HCT116 (cell line): ENCODE results near the gene TADA2B. TPM values are rescaled to one million over a fixed set of nuclear protein-coding genes. Genes with fewer than 3 reads are reported as not detected.

Experiments used
- ATAC-seq: fragments of 200-7000 bp; cut with Tn5 transposase; 2 replicates; pipeline ENCODE4 v1.9.1; 2020; ENCODE audit warnings: mild to moderate bottlenecking, moderate library complexity
- BruUV-seq: library from RNA; stranded (reverse); fragments of 400-500 nt; replicated peaks from 2 replicates; lab custom pipeline; 2021; lab: Mats Ljungman, UMichigan
- CTCF ChIA-PET: fragments of 300-600 bp; sonication (Branson Sonifier 250); formaldehyde crosslinking; loops from one replicate; lab custom pipeline; 2021; ENCODE audit warnings: antibody characterized with exemption; lab: Charles Lee
- POLR2A ChIA-PET: fragments of 300-600, 350-600 bp; sonication (Branson Sonifier 250); formaldehyde crosslinking; loops from one replicate; lab custom pipeline; 2021; ENCODE audit warnings: antibody characterized with exemption; lab: Charles Lee
- RAD21 ChIA-PET, 2 experiments: fragments of 300-600 bp; sonication (Branson Sonifier 250); formaldehyde crosslinking; loops; one replicate each; lab custom pipeline; 2023; ENCODE audit warnings: low total read pairs in 2 of 2; ENCODE audit not compliant: uncharacterized antibody in 2 of 2, unreplicated experiment in 2 of 2, low non-redundant PET in 1 of 2; lab: Charles Lee
- DNase-seq: peaks from one replicate; pipeline ENCODE4 v3.0.0-alpha.2; 2010; ENCODE audit warnings: low read depth, low spot score
- H2AFZ ChIP-seq: fragments of 200-600 bp; shearing (Covaris generic), sonication (generic); 2 replicates; pipeline ENCODE4 v1.6.1; 2017; ENCODE audit warnings: low read depth, mixed run types, mixed read lengths, antibody characterized with exemption, low read length; ENCODE audit not compliant: poor library complexity, severe bottlenecking
- H3K27ac ChIP-seq: 2 replicates; pipeline ENCODE4 v1.5.1; 2012; ENCODE audit warnings: low read depth, low read length
- H3K27me3 ChIP-seq: fragments of 200-600 bp; sonication (generic); 2 replicates; pipeline ENCODE4 v1.6.1; 2016; ENCODE audit warnings: mixed run types, low read length, mixed read lengths; ENCODE audit not compliant: insufficient read depth
- H3K36me3 ChIP-seq, 2 experiments: fragments of 200-500 bp in 1 of 2; fragments of 200-600 bp in 1 of 2; sonication (Bioruptor generic) in 1 of 2; sonication (generic) in 1 of 2; 2 replicates each; pipeline versions ENCODE4 v1.5.1 to v1.6.1; 2014 to 2016; ENCODE audit warnings: low read length in 2 of 2, inconsistent platforms in 1 of 2, mixed read lengths in 1 of 2, mixed run types in 1 of 2; ENCODE audit not compliant: insufficient read depth in 2 of 2, control insufficient read depth in 1 of 2
- H3K4me1 ChIP-seq, 2 experiments: fragments of 200-600 bp in 1 of 2; sonication (generic) in 1 of 2; 2 replicates each; pipeline versions ENCODE4 v1.5.1 to v1.6.1; 2012 to 2017; ENCODE audit warnings: low read length in 2 of 2, inconsistent platforms in 1 of 2, mild to moderate bottlenecking in 1 of 2, mixed read lengths in 1 of 2, mixed run types in 1 of 2, moderate library complexity in 1 of 2; ENCODE audit not compliant: insufficient read depth in 2 of 2, control insufficient read depth in 1 of 2
- H3K4me2 ChIP-seq: fragments of 200-600 bp; sonication (generic); 2 replicates; pipeline ENCODE4 v1.6.1; 2017; ENCODE audit warnings: mixed run types, low read length, mixed read lengths
- H3K4me3 ChIP-seq, 2 experiments: fragments of 200-600 bp in 1 of 2; sonication (generic) in 1 of 2; replicated peaks in 1 of 2; 2 replicates each; pipeline ENCODE4 v1.5.1; 2011 to 2016; ENCODE audit warnings: low read length in 2 of 2, control low read depth in 1 of 2, low read depth in 1 of 2, mild to moderate bottlenecking in 1 of 2, mixed read lengths in 1 of 2, mixed run types in 1 of 2
- H3K79me2 ChIP-seq: fragments of 200-600 bp; sonication (generic); 2 replicates; pipeline ENCODE4 v1.6.1; 2017; ENCODE audit warnings: mild to moderate bottlenecking, mixed run types, low read length, moderate library complexity, mixed read lengths; ENCODE audit not compliant: insufficient read depth
- H3K9ac ChIP-seq: fragments of 200-600 bp; sonication (generic); 2 replicates; pipeline ENCODE4 v1.6.1; 2016; ENCODE audit warnings: low read length, mixed read lengths
- H3K9me2 ChIP-seq: fragments of 200-600 bp; sonication (generic), shearing (Covaris generic); 2 replicates; pipeline ENCODE4 v1.6.1; 2017; ENCODE audit warnings: mixed run types, mild to moderate bottlenecking, moderate library complexity; ENCODE audit not compliant: insufficient read depth
- H3K9me3 ChIP-seq, 2 experiments: fragments of 200-500 bp in 1 of 2; fragments of 200-600 bp in 1 of 2; sonication (Bioruptor generic) in 1 of 2; sonication (generic) in 1 of 2; 2 replicates each; pipeline ENCODE4 v1.6.1; 2014 to 2017; ENCODE audit warnings: low read length in 2 of 2, mixed read lengths in 2 of 2, inconsistent platforms in 1 of 2, low read depth in 1 of 2, mild to moderate bottlenecking in 1 of 2, mixed run types in 1 of 2, moderate library complexity in 1 of 2; ENCODE audit not compliant: control insufficient read depth in 1 of 2, insufficient read depth in 1 of 2
- H4K20me1 ChIP-seq: fragments of 200-600 bp; sonication (generic), shearing (Covaris generic); 2 replicates; pipeline ENCODE4 v1.6.1; 2017; ENCODE audit warnings: mixed run types, mild to moderate bottlenecking, moderate library complexity; ENCODE audit not compliant: insufficient read depth
- CEBPB ChIP-seq: IDR thresholded peaks from 2 replicates; pipeline ENCODE4 v1.6.1; 2012; ENCODE audit warnings: low read depth
- CTCF ChIP-seq, 3 experiments: fragments of 200-600 bp in 1 of 3; sonication (generic) in 1 of 3; IDR thresholded peaks in 2 of 3; conservative IDR thresholded peaks in 1 of 3; 2 replicates each; pipeline ENCODE4 v1.5.1; 2012 to 2017; ENCODE audit warnings: low read depth in 2 of 3, low read length in 2 of 3, antibody characterized with exemption in 1 of 3, borderline replicate concordance in 1 of 3, control low read depth in 1 of 3, mild to moderate bottlenecking in 1 of 3, mixed read lengths in 1 of 3, mixed run types in 1 of 3, moderate library complexity in 1 of 3; ENCODE audit not compliant: insufficient read depth in 1 of 3
- POLR2A ChIP-seq: IDR thresholded peaks from 2 replicates; pipeline ENCODE4 v1.7.0; 2011; ENCODE audit warnings: borderline replicate concordance; ENCODE audit not compliant: insufficient read depth, insufficient read length; ENCODE audit errors: extremely low read depth
- REST ChIP-seq: IDR thresholded peaks from 2 replicates; pipeline ENCODE4 v1.6.1; 2012; ENCODE audit warnings: low read depth
- ZNF274 ChIP-seq: fragments of 200-500 bp; sonication (Bioruptor generic); IDR thresholded peaks from 2 replicates; pipeline ENCODE4 v1.6.1; 2014; ENCODE audit warnings: mild to moderate bottlenecking, low read depth, low read length, inconsistent platforms
- intact Hi-C: fragments of 100-400 bp; cut with micrococcal nuclease; formaldehyde crosslinking; loops from 2 replicates; pipeline ENCODE4 v1.10.0; 2022
- total RNA-seq: library from RNA; stranded (reverse); gene quantifications from one replicate; pipeline ENCODE4 v1.2.1, GENCODE V29; 2021; ENCODE audit not compliant: unreplicated experiment

TADA2B gene
- total RNA-seq, 1 experiment from 2014 or later, result 13.4 TPM

GRCh38 chr4:7027284-7027683, 15.9 kb upstream of the TADA2B start:
- TF ChIP-seq REST, result no peak
- TF ChIP-seq ZNF274, result no peak
- no peak for TF ChIP-seq POLR2A
- TF ChIP-seq CEBPB, result no peak
- no peak for TF ChIP-seq CTCF (IDR thresholded peaks at IDR 0.05 in 2 of 3, conservative IDR thresholded peaks at IDR 0.05 in 1 of 3; ENCODE audit: borderline replicate concordance in 1 of 3, insufficient read depth in 1 of 3, low read depth in 2 of 3, low read length in 2 of 3)
- no peak overlapping the region for H3K4me3 ChIP-seq
- H3K9ac ChIP-seq, result no peak overlapping the region
- no peaks in the 10 kb centered on the region for H3K9me3 ChIP-seq
- H3K27me3 ChIP-seq, result no peaks in the 10 kb centered on the region
- H4K20me1 ChIP-seq, result no peaks in the 10 kb centered on the region
- H3K9me2 ChIP-seq, result no peaks in the 10 kb centered on the region
- CTCF ChIA-PET, result no interaction called here
- ATAC-seq (no peak), DNase-seq (no peak)
- RAD21 ChIA-PET, result no interaction called here
- H3K36me3 ChIP-seq, result peaks cover 5 to 23% of the 10 kb centered on the region in 2 experiments; a peak in 3 of 4 replicates
- H3K4me1 ChIP-seq, result peaks cover 0 to 9% of the 10 kb centered on the region in 2 experiments; a peak in 2 of 4 replicates
- BruUV-seq, result no TSS peak
- no peak overlapping the region for H3K27ac ChIP-seq
- H3K4me2 ChIP-seq, result no peak overlapping the region
- H3K79me2 ChIP-seq, result peaks cover 4% of the 10 kb centered on the region; the same call in 1 of the 2 replicates
- POLR2A ChIA-PET, result no interaction called here
- no peak overlapping the region for H2AFZ ChIP-seq
- intact Hi-C loops, result no loop called here
